Keratinocyte (primary cell): ENCODE measurements around the gene IL37. TPM values are rescaled to one million over a fixed set of nuclear protein-coding genes. Genes with fewer than 3 reads are reported as not detected.

Experiments
- DNase-seq: peaks from one replicate; pipeline ENCODE4 v3.0.0-alpha.2; 2011; ENCODE audit warnings: low read depth, missing footprints, low spot score
- FAIRE-seq: peaks from 2 replicates; lab custom pipeline; 2011; peaks lifted over from hg19 to GRCh38; lab: Jason Lieb, UNC
- H2AFZ ChIP-seq: 2 replicates; pipeline ENCODE4 v1.6.0; 2012; ENCODE audit warnings: low read length, control low read depth, inconsistent platforms; ENCODE audit not compliant: control insufficient read depth
- H3K27ac ChIP-seq: 2 replicates; pipeline ENCODE4 v1.5.1; 2011; ENCODE audit warnings: low read length; ENCODE audit not compliant: control insufficient read depth, insufficient read depth
- H3K27me3 ChIP-seq: 3 replicates; pipeline ENCODE4 v1.6.0; 2011; ENCODE audit warnings: low read length; ENCODE audit not compliant: control insufficient read depth, insufficient read depth; ENCODE audit errors: extremely low read depth
- H3K36me3 ChIP-seq, 2 experiments: 2 replicates in 1 of 2; 3 replicates in 1 of 2; pipeline ENCODE4 v1.5.1; 2011; ENCODE audit warnings: low read length in 2 of 2, mild to moderate bottlenecking in 1 of 2; ENCODE audit not compliant: control insufficient read depth in 2 of 2, insufficient read depth in 2 of 2; ENCODE audit errors: extremely low read depth in 1 of 2
- H3K4me1 ChIP-seq: 3 replicates; pipeline ENCODE4 v1.5.1; 2011; ENCODE audit warnings: low read length; ENCODE audit not compliant: control insufficient read depth, insufficient read depth; ENCODE audit errors: extremely low read depth
- H3K4me2 ChIP-seq: 3 replicates; pipeline ENCODE4 v1.6.0; 2011; ENCODE audit warnings: low read depth, low read length; ENCODE audit not compliant: control insufficient read depth, insufficient read depth; ENCODE audit errors: extremely low read depth
- H3K4me3 ChIP-seq, 3 experiments: fragments of 200-600 bp in 1 of 3; sonication (generic) in 1 of 3; 2 replicates in 2 of 3; 3 replicates in 1 of 3; pipeline ENCODE4 v1.5.1; 2011 to 2016; ENCODE audit warnings: low read length in 3 of 3, mild to moderate bottlenecking in 3 of 3, control low read depth in 2 of 3, inconsistent platforms in 1 of 3, low read depth in 1 of 3, mixed read lengths in 1 of 3, mixed run types in 1 of 3, moderate library complexity in 1 of 3; ENCODE audit not compliant: control insufficient read depth in 2 of 3, insufficient read depth in 2 of 3; ENCODE audit errors: extremely low read depth in 1 of 3
- H3K79me2 ChIP-seq: 2 replicates; pipeline ENCODE4 v1.6.0; 2012; ENCODE audit warnings: low read length; ENCODE audit not compliant: control insufficient read depth, insufficient read depth
- H3K9ac ChIP-seq: 3 replicates; pipeline ENCODE4 v1.6.0; 2011; ENCODE audit warnings: low read length; ENCODE audit not compliant: control insufficient read depth, insufficient read depth; ENCODE audit errors: extremely low read depth
- H3K9me1 ChIP-seq: 3 replicates; pipeline ENCODE4 v1.6.0; 2011; ENCODE audit warnings: low read length; ENCODE audit not compliant: control insufficient read depth, insufficient read depth; ENCODE audit errors: extremely low read depth
- H3K9me3 ChIP-seq: 2 replicates; pipeline ENCODE4 v1.5.1; 2012; ENCODE audit warnings: low read depth, low read length; ENCODE audit not compliant: control insufficient read depth
- H4K20me1 ChIP-seq: 3 replicates; pipeline ENCODE4 v1.6.0; 2011; ENCODE audit warnings: low read length; ENCODE audit not compliant: control insufficient read depth, insufficient read depth; ENCODE audit errors: extremely low read depth
- CTCF ChIP-seq, 3 experiments: IDR thresholded peaks in 1 of 3; conservative IDR thresholded peaks in 1 of 3; optimal IDR thresholded peaks in 1 of 3; 2 replicates in 2 of 3; 3 replicates in 1 of 3; pipeline versions ENCODE3 to v1.5.1; 2011; ENCODE audit warnings: low read length in 3 of 3, mild to moderate bottlenecking in 3 of 3, moderate library complexity in 2 of 3, control low read depth in 1 of 3, inconsistent platforms in 1 of 3; ENCODE audit not compliant: insufficient read depth in 2 of 3; ENCODE audit errors: extremely low read depth in 1 of 3
- EZH2 ChIP-seq: IDR thresholded peaks from one replicate; pipeline ENCODE4 v1.6.1; 2012; ENCODE audit warnings: inconsistent platforms, mild to moderate bottlenecking, low read length, moderate library complexity
- dilution Hi-C: fragments of 300-500 bp; cut with MboI; formaldehyde crosslinking; loops from one replicate; pipeline ENCODE4 v1.7.0; 2020; ENCODE audit warnings: low sequenced_read_pairs; ENCODE audit not compliant: extremely low pct_ligation_motif_present
- polyA plus RNA-seq, 5 experiments: library from polyadenylated mRNA; depleted of rRNA in 3 of 5; stranded (reverse) in 3 of 5; stranded (forward) in 1 of 5; unstranded in 1 of 5; fragments of >200 nt; gene quantifications; 1 replicate in 1 of 5; 2 replicates in 3 of 5; 3 replicates in 1 of 5; pipeline versions ENCODE4 v1.2.1 to v1.2.3, GENCODE V29; 2011 to 2012; ENCODE audit warnings: missing spikeins in 2 of 5, low read depth in 1 of 5, low replicate concordance in 1 of 5

The IL37 gene
- polyA plus RNA-seq, 1 donor (not counting 4 experiments of a cell fraction or from before 2014, with no cell fraction given), result 0.63 TPM

GRCh38 chr2:112916625-112917247 is 5.8 kb downstream of the IL37 start:
- H3K36me3 ChIP-seq, result no peaks in the 10 kb centered on the region
- H4K20me1 ChIP-seq, result no peaks in the 10 kb centered on the region
- H3K27ac ChIP-seq, result no peak overlapping the region
- no peaks in the 10 kb centered on the region for H3K9me3 ChIP-seq
- peaks cover 6% of the 10 kb centered on the region for H3K4me1 ChIP-seq
- no peak for TF ChIP-seq EZH2
- no peak overlapping the region for H3K4me2 ChIP-seq
- H3K9me1 ChIP-seq, result no peaks in the 10 kb centered on the region
- dilution Hi-C loops, result no loop called here
- FAIRE-seq (no peak), DNase-seq (no peak)
- H3K79me2 ChIP-seq, result no peaks in the 10 kb centered on the region
- H3K4me3 ChIP-seq, result no peak overlapping the region
- no peak overlapping the region for H3K9ac ChIP-seq
- no peaks in the 10 kb centered on the region for H3K27me3 ChIP-seq
- H2AFZ ChIP-seq, result no peak overlapping the region

- H3K4me2 ChIP-seq, result no peak overlapping the region
- H3K9ac ChIP-seq, result no peak overlapping the region
- H3K27ac ChIP-seq, result no peak overlapping the region
- TF ChIP-seq CTCF (optimal IDR thresholded peaks at IDR 0.05 in 1 of 3, IDR thresholded peaks at IDR 0.05 in 1 of 3, conservative IDR thresholded peaks at IDR 0.05 in 1 of 3; ENCODE audit: extremely low read depth in 1 of 3, insufficient read depth in 2 of 3, low read length in 3 of 3) (no peak), EZH2 (no peak)
- no peaks in the 10 kb centered on the region for H3K9me1 ChIP-seq
- no peaks in the 10 kb centered on the region for H3K27me3 ChIP-seq
- dilution Hi-C loops, result no loop called here
- no peaks in the 10 kb centered on the region for H3K79me2 ChIP-seq
- no peaks in the 10 kb centered on the region for H3K9me3 ChIP-seq
- no peaks in the 10 kb centered on the region for H3K36me3 ChIP-seq
- DNase-seq, result no peak
- no peak overlapping the region for H3K4me3 ChIP-seq
- H2AFZ ChIP-seq, result no peak overlapping the region
- H3K4me1 ChIP-seq, result peaks cover 6% of the 10 kb centered on the region
- no peak for FAIRE-seq
- no peaks in the 10 kb centered on the region for H4K20me1 ChIP-seq
These were observed 6.9 kb downstream of the IL37 start for GRCh38 chr2:112917856-112918255.

GRCh38 chr2:112918256-112918655 is 7.3 kb downstream of the IL37 start:
- Histone ChIP-seq H3K9me1 (no peaks in the 10 kb centered on the region), H3K4me1 (peaks cover 6% of the 10 kb centered on the region), H3K4me3 (no peak overlapping the region), H2AFZ (no peak overlapping the region), H3K79me2 (no peaks in the 10 kb centered on the region), H3K27me3 (no peaks in the 10 kb centered on the region), H3K27ac (no peak overlapping the region), H3K9ac (no peak overlapping the region), H4K20me1 (no peaks in the 10 kb centered on the region), H3K36me3 (no peaks in the 10 kb centered on the region), H3K9me3 (no peaks in the 10 kb centered on the region), H3K4me2 (no peak overlapping the region)
- DNase-seq (no peak), FAIRE-seq (no peak)
- TF ChIP-seq EZH2 (no peak), CTCF (optimal IDR thresholded peaks at IDR 0.05 in 1 of 3, IDR thresholded peaks at IDR 0.05 in 1 of 3, conservative IDR thresholded peaks at IDR 0.05 in 1 of 3; ENCODE audit: extremely low read depth in 1 of 3, insufficient read depth in 2 of 3, low read length in 3 of 3) (no peak)
- dilution Hi-C loops, result no loop called here
